GM04504 (cell line): ENCODE results near the gene CHI3L1.

Experiments used
- DNase-seq: peaks from one replicate; pipeline ENCODE4 v3.0.0-alpha.2; 2012; ENCODE audit warnings: low read depth

The CHI3L1 gene

GRCh38 chr1:203151362-203152157 lies 34.9 kb downstream of the CHI3L1 start:
- DNase-seq: no peak

GRCh38 chr1:203150511-203151297 lies 35.8 kb downstream of the CHI3L1 start:
- no peak for DNase-seq

- no peak for DNase-seq
These were observed 37.2 kb downstream of the CHI3L1 start for GRCh38 chr1:203149188-203149840.

- DNase-seq: no peak
These were observed 37.9 kb downstream of the CHI3L1 start for GRCh38 chr1:203148579-203148978.

- no peak for DNase-seq
These were observed 38.4 kb downstream of the CHI3L1 start for GRCh38 chr1:203148127-203148526.

- DNase-seq: no peak
These were observed 39.1 kb downstream of the CHI3L1 start for GRCh38 chr1:203147376-203147775.

GRCh38 chr1:203146537-203146936 lies 40.0 kb downstream of the CHI3L1 start:
- no peak for DNase-seq

- no peak for DNase-seq
These were observed 40.5 kb downstream of the CHI3L1 start for GRCh38 chr1:203146042-203146369.

GRCh38 chr1:203145321-203146041 lies 41.0 kb downstream of the CHI3L1 start:
- DNase-seq: no peak

- no peak for DNase-seq
These were observed 41.8 kb downstream of the CHI3L1 start for GRCh38 chr1:203144661-203145060.

- no peak for DNase-seq
These were observed 42.9 kb downstream of the CHI3L1 start for GRCh38 chr1:203143641-203144040.

GRCh38 chr1:203142684-203143408 lies 43.7 kb downstream of the CHI3L1 start:
- no peak for DNase-seq

- no peak for DNase-seq
These were observed 44.4 kb downstream of the CHI3L1 start for GRCh38 chr1:203142124-203142523.

GRCh38 chr1:203140743-203141520 lies 45.6 kb downstream of the CHI3L1 start:
- DNase-seq: no peak

GRCh38 chr1:203139976-203140475 lies 46.5 kb downstream of the CHI3L1 start:
- no peak for DNase-seq

- no peak for DNase-seq
These were observed 48.4 kb downstream of the CHI3L1 start for GRCh38 chr1:203138066-203138465.

GRCh38 chr1:203137324-203137723 lies 49.2 kb downstream of the CHI3L1 start:
- no peak for DNase-seq

- no peak for DNase-seq
These were observed 50.0 kb downstream of the CHI3L1 start for GRCh38 chr1:203136409-203137042.

- no peak for DNase-seq
These were observed 50.7 kb downstream of the CHI3L1 start for GRCh38 chr1:203135636-203136305.
